ENCODE results near the gene GLG1.

- TF ChIP-seq CTCF (conservative IDR thresholded peaks at IDR 0.05) (no peak), ZFX (IDR thresholded peaks at IDR 0.05) (no peak)
Observed at GRCh38 chr16:74617206-74617788, 10.4 kb upstream of the GLG1 start.
